ENCODE measurements around the gene TRAF3IP1. TPM values are rescaled to one million over a fixed set of nuclear protein-coding genes. Genes with fewer than 3 reads are reported as not detected.

Gene TRAF3IP1
- total and polyA plus RNA-seq, 2 of the 13 experiments (the other 11 are each of a cell fraction or from before 2014, with no cell fraction given) = 4.1 to 12.9 TPM

DNA sequence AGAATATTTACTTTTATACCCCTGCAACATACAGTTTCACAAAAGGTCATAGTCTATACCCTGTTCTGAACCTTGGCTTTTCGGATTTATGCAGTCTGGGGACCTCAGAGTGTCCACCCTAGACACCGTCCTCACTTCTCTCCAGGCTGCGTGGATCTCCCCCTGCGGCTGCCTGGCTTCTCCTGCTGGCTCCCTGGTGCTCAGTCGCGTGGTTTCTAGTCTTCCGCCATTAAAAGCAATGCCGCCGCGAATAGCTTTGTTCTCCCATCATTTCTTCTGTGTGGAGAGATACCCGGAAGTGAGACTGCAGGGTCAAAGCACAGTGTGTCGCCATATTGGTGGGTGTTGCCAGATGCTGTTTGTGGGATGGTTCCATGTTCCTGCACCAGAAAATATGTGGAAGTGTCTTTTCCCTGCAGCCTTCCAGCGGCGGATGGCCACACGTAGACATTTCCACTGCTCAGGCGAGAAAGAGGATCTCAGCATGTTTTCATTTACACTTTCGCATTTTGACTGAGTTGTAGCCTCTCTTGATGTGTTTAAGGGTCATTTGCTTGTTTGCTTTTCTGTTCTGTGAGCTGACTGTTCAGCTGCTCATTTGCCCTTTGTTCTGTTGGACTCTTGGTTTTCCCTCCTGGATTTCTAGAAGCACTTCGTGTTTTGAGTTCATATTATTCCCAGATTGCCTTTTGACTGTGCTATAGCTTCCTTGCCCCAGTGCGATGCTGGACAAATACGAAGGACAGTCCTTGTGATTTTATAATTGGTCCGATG is 83.5 kb downstream of the TRAF3IP1 start (continued):
- TF ChIP-seq, protein P1, sequence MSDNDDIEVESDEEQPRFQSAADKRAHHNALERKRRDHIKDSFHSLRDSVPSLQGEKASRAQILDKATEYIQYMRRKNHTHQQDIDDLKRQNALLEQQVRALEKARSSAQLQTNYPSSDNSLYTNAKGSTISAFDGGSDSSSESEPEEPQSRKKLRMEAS (IDR thresholded peaks at IDR 0.05) = peak; percentile 69
- TF ChIP-seq RCOR2 (CRISPR knock-in tag; IDR thresholded peaks at IDR 0.05) (peak; percentile 80), ZIK1 (CRISPR knock-in tag; IDR thresholded peaks at IDR 0.05; ENCODE audit: borderline replicate concordance, low read depth) (peak; percentile 86; the same call in 1 of the 2 replicates), PITX1 (CRISPR knock-in tag; IDR thresholded peaks at IDR 0.05) (peak; percentile 30; the same call in 1 of the 2 replicates), ZNF10 (CRISPR knock-in tag; IDR thresholded peaks at IDR 0.05; ENCODE audit: borderline replicate concordance, low read depth) (no peak), NCOR1 (IDR thresholded peaks at IDR 0.05; ENCODE audit: borderline replicate concordance, low read length) (peak; percentile 84), YY1 (IDR thresholded peaks at IDR 0.05; ENCODE audit: insufficient read depth, insufficient replicate concordance, low read depth, low read length) (peak; percentile 77), MATR3 (CRISPR knock-in tag; IDR thresholded peaks at IDR 0.05) (no peak), MTF2 (CRISPR knock-in tag; IDR thresholded peaks at IDR 0.05; ENCODE audit: borderline replicate concordance) (no peak), DNMT1 (CRISPR knock-in tag; IDR thresholded peaks at IDR 0.05) (peak; percentile 65; the same call in 1 of the 2 replicates), HDAC2 (CRISPR knock-in tag; IDR thresholded peaks at IDR 0.05) (peak; percentile 81), SKI (IDR thresholded peaks at IDR 0.05; ENCODE audit: partially characterized antibody) (peak; percentile 14), SOX5 (CRISPR knock-in tag; IDR thresholded peaks at IDR 0.05; ENCODE audit: borderline replicate concordance) (peak; percentile 85), NR2F2 (IDR thresholded peaks at IDR 0.05; ENCODE audit: borderline replicate concordance, low read depth) (peak; percentile 36; the same call in 1 of the 2 replicates), SRF (IDR thresholded peaks at IDR 0.05; ENCODE audit: low read depth, low read length) (no peak), TEAD2 (CRISPR knock-in tag; IDR thresholded peaks at IDR 0.05) (no peak), HNRNPK (IDR thresholded peaks at IDR 0.05; ENCODE audit: low read depth, low read length, poor library complexity, severe bottlenecking) (no peak), AHR (CRISPR knock-in tag; IDR thresholded peaks at IDR 0.05) (no peak), MEF2D (CRISPR knock-in tag; IDR thresholded peaks at IDR 0.05) (peak; percentile 75)
- TF ChIP-seq, protein P2, sequence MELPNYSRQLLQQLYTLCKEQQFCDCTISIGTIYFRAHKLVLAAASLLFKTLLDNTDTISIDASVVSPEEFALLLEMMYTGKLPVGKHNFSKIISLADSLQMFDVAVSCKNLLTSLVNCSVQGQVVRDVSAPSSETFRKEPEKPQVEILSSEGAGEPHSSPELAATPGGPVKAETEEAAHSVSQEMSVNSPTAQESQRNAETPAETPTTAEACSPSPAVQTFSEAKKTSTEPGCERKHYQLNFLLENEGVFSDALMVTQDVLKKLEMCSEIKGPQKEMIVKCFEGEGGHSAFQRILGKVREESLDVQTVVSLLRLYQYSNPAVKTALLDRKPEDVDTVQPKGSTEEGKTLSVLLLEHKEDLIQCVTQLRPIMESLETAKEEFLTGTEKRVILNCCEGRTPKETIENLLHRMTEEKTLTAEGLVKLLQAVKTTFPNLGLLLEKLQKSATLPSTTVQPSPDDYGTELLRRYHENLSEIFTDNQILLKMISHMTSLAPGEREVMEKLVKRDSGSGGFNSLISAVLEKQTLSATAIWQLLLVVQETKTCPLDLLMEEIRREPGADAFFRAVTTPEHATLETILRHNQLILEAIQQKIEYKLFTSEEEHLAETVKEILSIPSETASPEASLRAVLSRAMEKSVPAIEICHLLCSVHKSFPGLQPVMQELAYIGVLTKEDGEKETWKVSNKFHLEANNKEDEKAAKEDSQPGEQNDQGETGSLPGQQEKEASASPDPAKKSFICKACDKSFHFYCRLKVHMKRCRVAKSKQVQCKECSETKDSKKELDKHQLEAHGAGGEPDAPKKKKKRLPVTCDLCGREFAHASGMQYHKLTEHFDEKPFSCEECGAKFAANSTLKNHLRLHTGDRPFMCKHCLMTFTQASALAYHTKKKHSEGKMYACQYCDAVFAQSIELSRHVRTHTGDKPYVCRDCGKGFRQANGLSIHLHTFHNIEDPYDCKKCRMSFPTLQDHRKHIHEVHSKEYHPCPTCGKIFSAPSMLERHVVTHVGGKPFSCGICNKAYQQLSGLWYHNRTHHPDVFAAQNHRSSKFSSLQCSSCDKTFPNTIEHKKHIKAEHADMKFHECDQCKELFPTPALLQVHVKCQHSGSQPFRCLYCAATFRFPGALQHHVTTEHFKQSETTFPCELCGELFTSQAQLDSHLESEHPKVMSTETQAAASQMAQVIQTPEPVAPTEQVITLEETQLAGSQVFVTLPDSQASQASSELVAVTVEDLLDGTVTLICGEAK (IDR thresholded peaks at IDR 0.05) = no peak
- TF ChIP-seq, protein P2 (CRISPR knock-in tag; IDR thresholded peaks at IDR 0.05) = 0 out of 2 replicates have a peak, but pooled peaks have one; percentile 15
